Lower leg skin (tissue), 4 donors: ENCODE data around the gene PEX12. TPM values are rescaled to one million over a fixed set of nuclear protein-coding genes. Genes with fewer than 3 reads are reported as not detected.

Experiments
- DNase-seq, 2 donors: peaks; one replicate each; pipeline ENCODE4 v3.0.0-alpha.2; 2019; ENCODE audit warnings: low spot score in 2 of 2
- H3K4me3 ChIP-seq: fragments of 200-600 bp; sonication (generic); 2 replicates; pipeline ENCODE4 v1.5.1; 2017; ENCODE audit warnings: mild to moderate bottlenecking, low read depth; ENCODE audit not compliant: poor library complexity, severe bottlenecking
- POLR2A ChIP-seq, 2 donors: fragments of 450-650 bp; IDR thresholded peaks; one replicate each; pipeline ENCODE4 v1.6.1; 2016 to 2017; ENCODE audit warnings: antibody characterized with exemption in 2 of 2, mild to moderate bottlenecking in 1 of 2, moderate library complexity in 1 of 2
- WGBS, 2 donors: methylation state at CpG; one replicate each; pipeline ENCODE4 v1.1.5; 2018; 5-methylcytosine and 5-hydroxymethylcytosine counted together
- intact Hi-C: fragments of 100-400 bp; cut with DNase I; formaldehyde crosslinking; loops from one replicate; pipeline ENCODE4 v1.15.0; 2023; ENCODE audit warnings: low total_unique reads
- total RNA-seq, 4 donors: library from RNA; depleted of rRNA; stranded (reverse); fragments of >200 nt; gene quantifications; one replicate each; pipeline ENCODE4 v1.1.0, GENCODE V29; 2016
- TF ChIP-seq, protein P1 (sequence below), 3 donors: fragments of 450-650 bp; IDR thresholded peaks; one replicate each; pipeline ENCODE4 v1.5.1; 2016; ENCODE audit warnings: antibody characterized with exemption in 3 of 3, mild to moderate bottlenecking in 3 of 3, moderate library complexity in 2 of 3

PEX12 gene
- total RNA-seq, 4 donors from 2014 or later, result 6.1 to 9.0 (median 6.7) TPM

DNA sequence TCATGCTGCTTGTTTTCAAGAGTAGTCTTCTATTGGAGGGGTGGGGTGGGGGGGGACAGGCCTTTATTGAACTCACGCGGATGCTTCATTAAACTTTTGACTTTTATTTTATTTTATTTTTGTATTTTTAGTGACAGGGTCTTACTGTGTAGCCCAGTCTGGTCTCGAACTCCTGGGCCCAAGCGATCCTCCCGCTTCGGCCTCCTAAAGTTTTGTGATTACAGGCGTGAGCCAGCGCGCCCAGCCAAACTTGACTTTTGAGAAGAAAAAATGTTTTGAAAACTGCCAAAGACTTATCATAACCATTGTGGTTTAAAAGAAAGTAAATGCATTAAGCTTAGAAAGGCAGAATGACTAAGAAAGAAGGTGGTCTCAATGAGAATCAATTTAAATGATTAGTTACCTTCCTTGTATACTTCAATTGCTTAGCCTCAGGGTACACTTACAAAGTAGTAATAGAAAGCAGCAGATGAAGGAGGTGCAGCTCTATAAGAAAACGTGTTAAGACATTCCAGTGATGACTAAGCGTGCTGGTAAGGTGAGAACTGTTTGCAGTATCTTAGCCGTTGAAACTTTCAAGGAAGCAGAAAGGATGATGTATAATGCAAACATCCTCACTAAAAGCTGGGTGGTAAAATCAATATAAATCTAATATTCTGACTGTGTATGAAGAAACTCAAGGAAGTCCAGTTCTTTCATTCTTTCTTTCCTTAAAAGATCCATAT, 10.0 kb upstream of the PEX12 start:
- H3K4me3 ChIP-seq, result no peak overlapping the region
- no peak for TF ChIP-seq POLR2A (IDR thresholded peaks at IDR 0.05)
- TF ChIP-seq, protein P1, sequence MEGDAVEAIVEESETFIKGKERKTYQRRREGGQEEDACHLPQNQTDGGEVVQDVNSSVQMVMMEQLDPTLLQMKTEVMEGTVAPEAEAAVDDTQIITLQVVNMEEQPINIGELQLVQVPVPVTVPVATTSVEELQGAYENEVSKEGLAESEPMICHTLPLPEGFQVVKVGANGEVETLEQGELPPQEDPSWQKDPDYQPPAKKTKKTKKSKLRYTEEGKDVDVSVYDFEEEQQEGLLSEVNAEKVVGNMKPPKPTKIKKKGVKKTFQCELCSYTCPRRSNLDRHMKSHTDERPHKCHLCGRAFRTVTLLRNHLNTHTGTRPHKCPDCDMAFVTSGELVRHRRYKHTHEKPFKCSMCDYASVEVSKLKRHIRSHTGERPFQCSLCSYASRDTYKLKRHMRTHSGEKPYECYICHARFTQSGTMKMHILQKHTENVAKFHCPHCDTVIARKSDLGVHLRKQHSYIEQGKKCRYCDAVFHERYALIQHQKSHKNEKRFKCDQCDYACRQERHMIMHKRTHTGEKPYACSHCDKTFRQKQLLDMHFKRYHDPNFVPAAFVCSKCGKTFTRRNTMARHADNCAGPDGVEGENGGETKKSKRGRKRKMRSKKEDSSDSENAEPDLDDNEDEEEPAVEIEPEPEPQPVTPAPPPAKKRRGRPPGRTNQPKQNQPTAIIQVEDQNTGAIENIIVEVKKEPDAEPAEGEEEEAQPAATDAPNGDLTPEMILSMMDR (IDR thresholded peaks at IDR 0.05), result no peak
- no peak for DNase-seq
- 40 to 49% methylated on average over 12 of the region's 12 CpGs for WGBS, 2 donors
- intact Hi-C loops, result no loop called here

DNA sequence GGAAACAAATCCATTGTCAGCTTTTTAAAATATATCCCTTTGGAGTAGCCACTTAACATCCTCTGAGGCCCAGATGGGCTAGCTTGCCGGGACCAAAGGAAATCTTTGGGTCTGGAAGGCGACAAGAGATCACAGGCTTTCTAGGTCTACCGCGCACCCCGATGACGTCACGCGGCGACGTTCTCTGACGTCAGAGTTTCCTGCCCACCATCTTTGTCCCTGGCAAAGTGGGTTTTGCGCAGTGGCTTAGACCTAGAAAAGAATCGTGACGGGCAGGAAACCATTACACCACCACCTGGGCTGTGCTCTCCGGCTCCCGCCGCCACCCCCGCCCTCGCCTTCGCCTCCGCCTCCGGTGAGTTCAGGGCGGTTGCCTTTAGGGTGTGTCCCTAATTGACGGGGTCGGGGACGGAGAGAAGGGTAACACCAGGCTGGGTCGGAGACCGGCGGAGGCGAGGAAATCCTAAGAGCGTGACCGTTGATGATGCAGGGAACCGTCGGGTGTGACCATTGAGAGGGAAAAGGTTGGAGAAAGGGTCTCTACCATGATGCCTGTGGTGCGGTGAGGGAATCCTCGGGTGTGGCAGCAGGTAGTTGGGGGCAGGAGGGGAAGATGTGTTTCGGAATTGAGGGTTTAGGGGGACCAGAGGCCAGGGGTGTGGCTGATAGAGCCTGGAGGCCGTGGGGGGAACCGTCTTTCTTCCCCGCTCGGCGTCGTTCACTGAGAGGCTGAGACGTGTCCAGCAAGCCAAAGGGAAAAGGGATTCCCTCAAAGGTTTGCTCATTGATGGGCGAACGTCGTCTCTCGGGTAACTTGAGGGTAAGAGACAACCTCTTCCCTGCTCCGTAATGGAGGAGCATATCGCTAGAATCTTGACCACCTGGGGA, 8.9 kb upstream of the PEX12 start, which contains the start of gene AP2B1:
Gene AP2B1 (plus strand): TSS at position 249 of the 888 bp plus-strand sequence. CDS start 6,709 bp downstream, outside the sequence.
- TF ChIP-seq, protein P1 (IDR thresholded peaks at IDR 0.05), result no peak
- no peak for TF ChIP-seq POLR2A (IDR thresholded peaks at IDR 0.05)
- 0 to 1% methylated on average over 49 to 50 of the region's 50 CpGs for WGBS, 2 donors
- DNase-seq, result peak; percentile 95 to 99
- peak within 1 kb of the TSS; percentile 79 for H3K4me3 ChIP-seq
- intact Hi-C loops, result no loop called here

DNA sequence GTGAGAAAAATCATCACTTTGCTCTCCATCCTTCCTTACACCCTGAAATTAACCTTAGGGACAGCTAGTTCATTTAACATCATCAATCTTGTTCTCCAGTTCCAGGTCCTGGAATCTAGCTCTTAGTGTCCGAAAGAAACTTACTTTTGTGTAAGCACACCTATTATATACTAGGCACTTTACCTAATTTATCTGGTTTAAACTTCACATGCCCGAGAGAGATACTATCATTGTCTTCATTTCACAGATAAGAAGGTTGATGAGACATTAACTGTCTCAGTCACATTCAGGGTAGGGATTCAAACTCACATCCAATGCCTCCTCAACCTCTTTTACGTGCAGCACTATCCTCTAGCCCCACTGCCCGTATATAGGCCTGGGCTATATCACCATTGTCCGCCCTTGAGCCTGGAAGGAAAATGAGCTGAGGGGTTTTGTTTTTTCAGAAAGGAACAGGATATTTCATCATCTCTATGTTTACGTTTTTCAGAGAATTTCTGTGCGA, 8.2 kb upstream of the PEX12 start:
- H3K4me3 ChIP-seq, result peak overlapping the region; percentile 79
- 28 to 30% methylated on average over 7 of the region's 7 CpGs for WGBS, 2 donors
- TF ChIP-seq, protein P1 (IDR thresholded peaks at IDR 0.05), result no peak
- TF ChIP-seq POLR2A (IDR thresholded peaks at IDR 0.05), result no peak
- intact Hi-C loops, result no loop called here
- DNase-seq, result no peak

DNA sequence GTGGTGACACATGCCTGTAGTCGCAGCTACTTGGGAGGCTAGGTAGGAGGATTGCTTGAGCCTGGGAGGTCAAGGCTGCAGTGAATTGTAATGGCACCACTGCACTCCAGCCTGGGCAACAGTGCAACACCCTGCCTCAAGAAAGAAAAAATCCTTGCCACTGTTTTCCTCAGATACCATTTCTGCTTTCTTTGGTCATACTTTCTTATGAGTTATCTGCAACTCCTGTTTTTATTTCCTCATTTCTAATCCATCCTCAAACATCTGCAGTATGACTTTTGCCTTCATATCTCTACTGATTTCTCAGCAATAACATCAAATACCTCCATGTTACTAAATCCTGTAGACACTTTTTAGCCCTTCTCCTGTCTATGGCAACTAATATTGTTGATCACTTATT, 5.7 kb upstream of the PEX12 start:
- no peak for TF ChIP-seq POLR2A (IDR thresholded peaks at IDR 0.05)
- TF ChIP-seq, protein P1 (IDR thresholded peaks at IDR 0.05), result no peak
- no peak for DNase-seq
- intact Hi-C loops, result no loop called here
- WGBS, 2 donors, result 87 to 97% methylated on average over 1 of the region's 1 CpG
- H3K4me3 ChIP-seq, result no peak overlapping the region

DNA sequence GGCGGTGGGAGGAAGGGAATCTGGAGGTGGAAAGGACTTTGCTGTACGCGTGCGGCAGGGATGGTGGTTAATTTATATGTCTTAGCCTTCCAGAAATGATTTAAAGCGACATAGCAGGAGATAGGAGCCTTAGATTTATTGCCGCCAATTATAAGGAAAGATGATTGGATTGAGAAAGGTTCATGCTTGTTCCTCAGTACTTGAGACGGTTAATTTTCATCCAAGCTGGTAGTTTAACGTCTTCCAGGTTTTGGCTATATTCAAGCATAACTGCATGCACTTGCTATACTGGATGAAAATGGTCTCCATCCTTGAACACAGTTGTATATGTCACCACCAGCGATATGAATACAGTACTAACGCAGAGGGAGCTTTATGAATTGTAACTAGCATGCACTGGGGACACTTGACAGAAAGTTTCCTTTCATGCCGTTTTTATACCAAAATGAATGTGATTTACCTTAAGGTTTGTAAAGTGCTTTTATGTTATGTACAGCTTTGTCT, 610 bp upstream of the PEX12 start:
- intact Hi-C loops, result no loop called here
- H3K4me3 ChIP-seq, result peak overlapping the region; percentile 67
- DNase-seq, result no peak
- WGBS, 2 donors, result 3 to 4% methylated on average over 11 of the region's 11 CpGs
- no peak for TF ChIP-seq POLR2A (IDR thresholded peaks at IDR 0.05)
- TF ChIP-seq, protein P1 (IDR thresholded peaks at IDR 0.05), result no peak
